Suprapubic skin (tissue), 3 donors: ENCODE data around the gene GJD2.

Source experiments
- POLR2A ChIP-seq, 2 donors: fragments of 450-650 bp; IDR thresholded peaks; one replicate each; pipeline ENCODE4 v1.6.1; 2017; ENCODE audit warnings: antibody characterized with exemption in 2 of 2, mild to moderate bottlenecking in 2 of 2, moderate library complexity in 2 of 2
- TF ChIP-seq, protein P1 (sequence below), 2 donors: fragments of 200-600 bp in 1 of 2; fragments of 450-650 bp in 1 of 2; sonication (generic) in 1 of 2; IDR thresholded peaks; one replicate each; pipeline ENCODE4 v1.5.1; 2016 to 2019; ENCODE audit warnings: antibody characterized with exemption in 2 of 2, mild to moderate bottlenecking in 1 of 2, moderate library complexity in 1 of 2

DNA sequence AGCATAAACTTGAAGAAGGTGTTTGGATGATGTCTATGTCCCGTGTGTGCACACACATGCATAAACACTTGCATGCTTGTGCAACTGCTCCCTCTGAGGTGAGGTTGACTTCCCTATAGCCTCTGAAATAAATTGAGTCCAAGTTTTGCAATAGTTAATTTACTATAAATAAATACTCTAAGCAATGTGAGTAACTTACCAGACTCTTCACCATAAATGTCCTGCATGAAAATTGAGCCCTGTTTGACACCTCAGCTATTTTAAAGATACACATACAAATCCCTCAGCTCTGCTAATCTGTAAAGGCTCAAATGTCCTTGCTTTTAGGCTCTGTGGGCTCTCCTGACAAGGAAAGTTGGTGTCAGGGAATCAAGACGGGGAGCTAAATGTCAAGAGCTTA is 37.1 kb downstream of the GJD2 start:
- TF ChIP-seq, protein P1, sequence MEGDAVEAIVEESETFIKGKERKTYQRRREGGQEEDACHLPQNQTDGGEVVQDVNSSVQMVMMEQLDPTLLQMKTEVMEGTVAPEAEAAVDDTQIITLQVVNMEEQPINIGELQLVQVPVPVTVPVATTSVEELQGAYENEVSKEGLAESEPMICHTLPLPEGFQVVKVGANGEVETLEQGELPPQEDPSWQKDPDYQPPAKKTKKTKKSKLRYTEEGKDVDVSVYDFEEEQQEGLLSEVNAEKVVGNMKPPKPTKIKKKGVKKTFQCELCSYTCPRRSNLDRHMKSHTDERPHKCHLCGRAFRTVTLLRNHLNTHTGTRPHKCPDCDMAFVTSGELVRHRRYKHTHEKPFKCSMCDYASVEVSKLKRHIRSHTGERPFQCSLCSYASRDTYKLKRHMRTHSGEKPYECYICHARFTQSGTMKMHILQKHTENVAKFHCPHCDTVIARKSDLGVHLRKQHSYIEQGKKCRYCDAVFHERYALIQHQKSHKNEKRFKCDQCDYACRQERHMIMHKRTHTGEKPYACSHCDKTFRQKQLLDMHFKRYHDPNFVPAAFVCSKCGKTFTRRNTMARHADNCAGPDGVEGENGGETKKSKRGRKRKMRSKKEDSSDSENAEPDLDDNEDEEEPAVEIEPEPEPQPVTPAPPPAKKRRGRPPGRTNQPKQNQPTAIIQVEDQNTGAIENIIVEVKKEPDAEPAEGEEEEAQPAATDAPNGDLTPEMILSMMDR (IDR thresholded peaks at IDR 0.05) = no peak
- no peak for TF ChIP-seq POLR2A (IDR thresholded peaks at IDR 0.05)
